SK-N-MC (cell line): ENCODE measurements around the gene RNF32.

ENCODE experiments used
- EZH2 ChIP-seq: fragments of 200-600 bp; sonication (generic); IDR thresholded peaks from one replicate; pipeline ENCODE4 v1.6.1; 2017; ENCODE audit warnings: antibody characterized with exemption
- POLR2AphosphoS5 ChIP-seq: IDR thresholded peaks from 2 replicates; pipeline ENCODE4 v1.6.1; 2012; ENCODE audit warnings: mild to moderate bottlenecking, low read depth, low read length, borderline replicate concordance

DNA sequence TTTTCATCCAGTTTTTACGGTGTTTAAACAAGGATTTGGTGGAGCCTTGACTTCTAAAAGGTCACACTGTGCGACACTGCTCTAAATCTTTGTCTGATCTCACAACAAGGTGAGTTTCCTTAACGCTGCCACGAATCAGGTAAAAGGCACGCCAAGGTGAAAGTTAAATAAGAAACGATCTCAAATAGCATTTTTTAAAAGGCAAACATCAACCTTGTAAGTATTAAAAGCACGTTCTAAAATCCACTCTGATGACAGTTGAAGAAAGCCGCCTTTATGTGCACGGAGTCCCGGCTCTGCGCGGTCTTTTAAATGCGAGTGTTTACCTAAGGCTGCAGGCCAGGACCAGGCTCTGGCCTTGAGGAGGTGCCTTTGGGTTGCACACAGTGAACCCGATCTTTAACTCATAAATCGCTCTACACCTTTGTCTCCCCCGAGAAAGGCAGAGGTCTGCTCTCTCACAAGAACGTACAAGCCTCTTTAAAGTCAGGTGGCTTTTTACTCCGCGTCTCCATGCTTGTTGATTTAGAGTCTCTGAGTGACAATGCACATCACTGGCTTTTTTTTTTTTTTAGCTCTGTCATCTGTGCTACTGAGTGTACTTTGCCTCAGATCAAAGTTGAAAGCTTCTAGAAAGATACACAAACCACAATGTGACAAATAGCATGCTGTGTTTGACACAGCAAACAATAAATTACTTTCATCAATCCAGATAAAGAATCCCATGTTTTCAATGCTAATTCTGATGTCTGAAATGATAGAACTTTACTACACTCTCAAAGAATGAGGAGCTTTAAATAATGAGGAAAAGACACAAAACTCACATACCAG lies 25.9 kb upstream of the RNF32 start:
- TF ChIP-seq EZH2, result no peak
- no peak for TF ChIP-seq POLR2AphosphoS5
